GM12891 (cell line): ENCODE measurements around the gene FAM170B.

Experiments used
- DNase-seq: peaks from one replicate; pipeline ENCODE4 v3.0.0; 2011; ENCODE audit warnings: low spot score; ENCODE audit not compliant: insufficient read length
- FAIRE-seq: peaks from 2 replicates; lab custom pipeline; 2011; peaks lifted over from hg19 to GRCh38; lab: Jason Lieb, UNC
- PAX5 ChIP-seq: IDR thresholded peaks from 2 replicates; pipeline ENCODE4 v1.6.1; 2011; ENCODE audit warnings: low read length, moderate library complexity, mild to moderate bottlenecking; ENCODE audit not compliant: insufficient read depth, severe bottlenecking
- POLR2A ChIP-seq: IDR thresholded peaks from 2 replicates; pipeline ENCODE4 v1.6.1; 2011; ENCODE audit warnings: low read depth, low read length, control low read depth
- POLR2AphosphoS5 ChIP-seq: IDR thresholded peaks from 2 replicates; pipeline ENCODE4 v1.6.1; 2011; ENCODE audit warnings: low read depth, low read length, control low read depth
- POU2F2 ChIP-seq: IDR thresholded peaks from 2 replicates; pipeline ENCODE4 v1.6.1; 2011; ENCODE audit warnings: low read depth, mild to moderate bottlenecking, control low read depth, low read length, moderate library complexity
- SPI1 ChIP-seq: IDR thresholded peaks from 2 replicates; pipeline ENCODE4 v1.6.1; 2011; ENCODE audit warnings: low read depth, low read length, control low read depth
- TAF1 ChIP-seq: IDR thresholded peaks from 2 replicates; pipeline ENCODE4 v1.6.1; 2011; ENCODE audit warnings: low read depth, low read length, control low read depth

The FAM170B gene

DNA sequence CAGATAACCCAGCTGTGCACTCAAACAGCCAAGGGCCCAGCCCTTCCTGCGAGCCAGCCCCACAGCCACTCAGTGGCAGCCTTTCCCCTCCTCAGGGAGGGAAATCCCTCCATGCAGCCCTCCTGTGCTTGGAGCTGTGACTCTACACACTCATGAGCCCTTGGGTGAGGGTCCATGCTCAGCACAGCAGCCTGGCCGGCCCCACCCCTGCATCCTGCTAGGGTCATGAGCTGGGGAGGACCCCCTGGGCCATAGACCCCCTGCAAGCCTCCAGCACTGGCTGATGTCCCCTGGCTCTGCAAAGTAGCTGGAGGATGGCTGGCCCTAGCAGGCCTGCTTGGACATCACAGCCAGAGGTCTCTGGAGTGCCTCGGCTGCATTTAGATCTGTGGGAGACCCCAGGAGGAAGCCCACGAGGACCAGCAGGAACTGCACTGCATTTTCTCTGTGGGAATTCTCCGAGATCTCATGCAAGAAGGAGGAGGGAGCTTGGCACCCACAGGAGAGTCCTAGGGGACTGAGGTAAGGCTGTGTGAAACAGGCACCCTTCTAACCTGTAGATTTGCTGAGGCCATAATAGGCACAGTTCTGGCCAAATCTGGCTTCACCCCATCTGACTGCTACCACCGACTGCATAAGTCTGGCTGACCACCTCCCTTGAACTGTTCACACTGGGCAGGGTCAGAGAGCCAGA, 37.0 kb upstream of the FAM170B start:
- no peak for DNase-seq
- no peak for FAIRE-seq
- TF ChIP-seq PAX5 (no peak), POLR2A (no peak), SPI1 (no peak), TAF1 (no peak), POLR2AphosphoS5 (no peak), POU2F2 (no peak)

DNA sequence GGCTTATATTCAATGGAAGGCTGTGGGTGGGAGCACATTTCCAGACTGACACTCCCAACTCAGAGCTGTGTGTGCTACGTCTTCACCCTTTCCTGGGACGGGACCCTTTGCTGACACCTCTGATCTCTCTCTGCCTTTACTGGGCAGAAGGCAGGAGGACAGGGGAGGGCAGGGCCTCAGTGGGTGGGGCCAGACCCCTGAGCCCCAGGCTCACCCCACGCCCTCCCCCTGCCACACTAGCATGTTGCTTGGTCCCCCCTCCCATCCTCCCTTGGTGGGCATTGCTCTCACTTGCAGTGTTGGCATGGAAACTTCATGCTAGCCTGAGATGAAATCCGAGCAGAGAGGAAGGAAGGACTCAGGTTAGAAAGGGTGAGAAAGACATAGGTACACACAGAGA, 36.0 kb upstream of the FAM170B start:
- TF ChIP-seq POLR2A (no peak), SPI1 (no peak), POU2F2 (no peak), PAX5 (no peak), POLR2AphosphoS5 (no peak), TAF1 (no peak)
- no peak for DNase-seq
- no peak for FAIRE-seq

DNA sequence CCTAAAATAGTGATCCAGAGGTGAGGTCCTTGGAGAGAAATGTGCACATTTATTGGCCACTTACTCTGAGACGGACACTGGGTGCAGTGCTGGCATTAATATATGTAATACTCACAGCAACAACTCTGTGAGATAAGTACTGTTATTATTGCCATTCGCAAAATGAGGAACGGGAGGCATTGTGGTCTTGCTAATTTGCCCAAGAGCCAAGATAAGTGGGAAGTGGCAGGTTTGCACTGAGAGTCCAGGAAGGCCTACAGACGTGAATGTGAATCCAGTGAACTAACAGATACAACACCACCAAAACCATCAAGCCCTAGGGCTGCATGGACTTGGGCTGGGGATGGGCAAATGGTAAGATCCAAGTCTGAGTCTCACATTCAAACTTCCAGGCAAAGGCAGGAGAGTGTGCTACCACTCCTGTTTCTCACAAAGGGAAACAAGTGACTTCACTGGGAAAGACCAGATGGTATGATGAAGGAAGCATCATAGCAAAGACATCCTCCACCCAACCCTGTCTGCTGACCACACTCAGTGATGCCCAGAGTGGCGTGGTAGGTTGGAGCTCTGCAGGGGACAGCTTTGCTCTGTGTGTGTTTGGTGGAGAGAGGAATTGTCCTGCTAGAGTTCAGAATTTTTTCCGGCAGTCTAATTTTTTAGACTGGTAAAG, 35.1 kb upstream of the FAM170B start:
- FAIRE-seq = no peak
- TF ChIP-seq POLR2A = no peak
- no peak for TF ChIP-seq TAF1
- TF ChIP-seq POLR2AphosphoS5 = no peak
- TF ChIP-seq POU2F2 = no peak
- no peak for TF ChIP-seq SPI1
- TF ChIP-seq PAX5 = no peak
- no peak for DNase-seq

DNA sequence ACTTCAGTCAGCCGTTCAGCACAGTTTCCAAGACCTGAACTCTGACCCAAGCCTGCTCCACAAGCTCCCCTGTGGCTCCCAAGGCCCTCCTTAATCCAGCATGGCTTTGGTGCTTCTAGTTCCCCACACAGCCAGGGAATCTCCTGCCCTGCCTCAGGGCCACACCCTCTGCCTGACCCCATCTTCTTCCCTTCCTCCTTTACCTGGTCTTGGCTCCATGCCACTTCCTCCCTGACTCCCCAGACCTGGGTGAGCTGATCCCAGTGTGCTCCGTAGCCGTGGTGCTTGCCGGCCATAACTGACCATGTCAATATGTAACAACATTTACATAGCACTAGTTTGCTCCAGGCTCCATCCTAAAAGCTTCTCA, 34.3 kb upstream of the FAM170B start:
- FAIRE-seq = no peak
- TF ChIP-seq SPI1 = no peak
- no peak for DNase-seq

DNA sequence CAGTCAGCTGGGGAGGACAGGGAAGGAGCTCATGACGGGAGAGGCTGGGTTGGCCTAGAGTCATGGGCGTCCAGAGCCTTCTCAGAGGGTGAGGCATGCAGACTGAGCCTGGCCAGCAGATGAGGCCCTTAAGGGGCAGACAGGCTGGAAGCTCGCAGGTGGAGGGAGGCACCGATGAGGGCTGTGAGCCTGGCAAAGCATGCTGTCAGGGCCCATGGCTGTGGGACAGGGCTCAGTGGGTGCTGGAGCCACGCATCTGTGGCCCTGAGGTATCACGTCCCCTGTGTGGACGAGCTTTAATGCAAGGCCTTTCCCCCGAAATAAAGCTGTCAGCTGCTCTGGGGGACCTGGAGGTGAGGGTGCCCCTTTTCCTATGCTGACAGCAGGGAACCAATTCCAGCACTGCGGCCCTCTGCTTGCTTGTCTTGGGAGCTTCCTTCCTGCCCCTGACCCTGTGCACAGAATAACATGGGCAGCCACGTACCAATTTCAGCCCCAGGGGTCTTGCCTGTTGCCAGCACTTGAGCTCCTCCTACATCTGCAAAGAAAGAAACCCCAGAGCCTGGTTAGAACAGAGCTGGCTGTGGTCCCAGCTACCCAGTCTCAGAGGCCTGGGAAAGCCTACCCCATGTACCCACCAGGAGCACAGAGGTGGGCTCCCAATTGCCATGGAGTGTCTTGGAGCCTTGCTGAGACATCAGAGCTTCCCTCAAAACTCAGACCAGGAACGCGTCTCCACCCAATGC, 33.8 kb upstream of the FAM170B start:
- no peak for FAIRE-seq
- TF ChIP-seq SPI1 = no peak
- TF ChIP-seq POLR2A = no peak
- TF ChIP-seq PAX5 = no peak
- TF ChIP-seq TAF1 = no peak
- no peak for TF ChIP-seq POU2F2
- TF ChIP-seq POLR2AphosphoS5 = no peak
- no peak for DNase-seq

DNA sequence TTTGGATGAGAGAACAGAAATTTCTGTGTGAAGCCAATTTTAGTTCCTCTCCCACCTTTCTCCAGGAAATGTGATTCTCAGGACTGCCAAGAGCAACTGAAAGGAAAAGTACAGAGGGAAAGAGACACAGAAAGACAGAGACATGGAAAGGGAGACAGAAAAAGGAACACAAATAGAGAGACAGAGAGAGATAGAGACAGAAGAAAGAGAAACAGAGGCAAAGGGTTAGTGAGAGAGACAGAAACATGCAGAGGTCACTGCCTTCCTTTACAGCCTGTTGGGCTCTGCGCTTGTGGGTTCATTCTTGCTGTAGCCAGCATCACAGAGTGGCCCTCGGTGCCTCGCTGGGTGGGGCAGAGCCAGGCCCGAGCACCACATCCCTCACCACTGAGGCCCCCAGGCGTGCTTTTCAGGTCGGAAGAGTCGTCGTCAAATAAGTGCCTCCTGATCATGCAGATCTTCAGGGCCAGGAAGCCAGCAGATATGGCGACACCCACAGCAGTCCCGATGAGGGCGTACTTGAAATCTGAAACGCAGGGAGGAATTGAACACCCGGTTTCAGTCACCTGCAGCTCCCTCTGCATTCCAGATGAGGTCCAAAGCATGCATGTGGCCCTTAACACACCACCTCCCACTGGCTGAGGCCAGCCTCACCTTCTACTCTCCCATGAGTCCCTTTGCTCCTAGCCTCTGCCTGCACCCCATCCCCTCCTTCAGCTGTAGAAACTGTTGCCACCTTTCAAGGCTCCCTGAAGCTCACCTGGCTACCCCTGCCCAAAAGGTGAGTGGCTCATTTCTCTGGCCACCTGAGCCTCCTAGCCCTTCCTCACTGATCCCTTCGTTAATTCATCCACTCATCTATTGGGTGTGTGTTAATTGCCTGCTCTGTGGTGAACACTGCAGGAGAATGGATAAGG, 32.9 kb upstream of the FAM170B start:
- no peak for TF ChIP-seq POLR2AphosphoS5
- no peak for TF ChIP-seq SPI1
- TF ChIP-seq POLR2A = no peak
- TF ChIP-seq POU2F2 = no peak
- no peak for TF ChIP-seq TAF1
- TF ChIP-seq PAX5 = no peak
- DNase-seq (no peak), FAIRE-seq (no peak)

DNA sequence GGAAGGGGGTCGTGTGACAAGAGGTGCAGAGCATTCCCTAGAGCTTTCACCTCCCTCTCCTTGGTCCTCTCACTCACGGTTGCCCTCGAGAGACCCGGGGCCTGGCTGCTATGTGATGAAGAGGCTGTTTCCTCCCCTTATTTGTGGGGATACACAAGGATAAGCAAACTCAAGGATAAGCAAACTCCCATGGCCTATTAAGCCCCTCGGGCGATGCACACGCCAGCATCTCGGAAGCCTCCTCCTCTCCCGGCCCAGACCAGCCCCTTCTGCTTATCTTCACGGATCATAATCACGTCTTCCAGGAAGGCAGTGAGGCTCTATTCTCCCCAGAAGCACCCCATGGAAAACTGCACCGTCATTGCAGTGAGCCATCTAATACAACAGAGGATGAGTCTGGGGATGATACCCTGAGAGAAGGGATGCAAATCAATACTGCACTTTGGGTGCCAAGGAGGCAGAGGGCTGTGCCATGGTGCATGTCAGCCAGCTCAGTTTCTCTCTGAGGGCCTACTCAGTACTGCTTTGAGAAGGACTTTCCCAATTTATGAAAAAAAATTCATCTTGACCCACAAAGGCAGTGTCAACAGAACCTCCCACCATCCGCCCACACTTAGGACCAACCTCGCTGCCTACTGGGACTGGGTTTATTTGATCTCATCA, 32.1 kb upstream of the FAM170B start:
- no peak for FAIRE-seq
- no peak for DNase-seq
- TF ChIP-seq PAX5 = no peak
- TF ChIP-seq POLR2A = no peak
- TF ChIP-seq POU2F2 = no peak
- TF ChIP-seq TAF1 = no peak
- no peak for TF ChIP-seq SPI1
- TF ChIP-seq POLR2AphosphoS5 = no peak

DNA sequence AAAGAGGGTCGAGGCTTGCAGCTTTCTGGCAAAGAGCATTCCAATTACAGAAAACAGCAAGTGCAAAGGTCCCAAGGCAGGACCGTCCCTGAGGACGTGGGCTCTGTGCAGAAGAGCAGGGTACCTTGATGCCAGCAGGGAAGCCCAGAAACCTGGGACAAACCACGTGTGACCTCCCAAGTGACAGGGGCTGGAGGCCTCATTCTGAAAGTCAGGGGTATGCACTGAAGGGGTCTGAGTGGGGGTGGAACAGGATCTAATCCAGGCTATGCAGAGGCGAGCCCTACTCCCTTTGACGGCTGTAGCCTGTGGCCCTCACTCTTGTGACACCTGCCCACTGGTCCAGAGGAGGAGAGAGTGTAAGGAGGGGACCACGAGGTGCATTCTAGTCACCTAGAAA, 31.4 kb upstream of the FAM170B start:
- DNase-seq = no peak
- no peak for TF ChIP-seq POLR2AphosphoS5
- no peak for TF ChIP-seq TAF1
- no peak for TF ChIP-seq POLR2A
- FAIRE-seq = no peak

DNA sequence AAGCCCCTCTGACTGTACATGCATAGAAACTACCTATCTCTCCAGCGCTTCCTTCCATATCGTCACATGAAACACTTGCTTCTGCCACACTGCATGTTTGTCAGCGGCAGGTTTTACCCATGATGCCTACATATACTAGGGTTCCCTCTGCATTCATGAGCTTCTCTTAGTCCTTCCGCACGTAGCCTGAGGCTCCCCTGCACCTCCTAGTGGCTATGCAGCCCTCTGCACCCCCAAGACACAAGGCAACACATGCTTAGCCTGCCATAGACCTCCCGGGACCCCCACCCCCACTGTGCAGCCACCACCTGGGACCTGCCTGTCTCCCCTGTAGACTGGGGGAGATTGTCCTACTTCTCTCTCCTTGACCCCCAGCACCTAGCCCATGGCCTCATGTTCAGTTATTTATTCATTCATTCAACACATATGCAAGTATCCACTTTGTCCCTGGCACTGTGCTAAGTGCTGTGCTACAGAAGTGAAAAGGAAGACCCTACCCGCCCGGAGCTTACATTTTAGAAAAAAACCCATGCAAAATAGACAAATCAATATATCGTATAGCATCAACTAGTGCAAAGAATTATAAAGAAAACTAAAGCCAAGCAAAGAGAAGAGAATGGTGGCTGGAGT, 30.9 kb upstream of the FAM170B start:
- TF ChIP-seq PAX5 = no peak
- TF ChIP-seq TAF1 = no peak
- no peak for TF ChIP-seq POLR2A
- 0 out of 2 replicates have a peak, but pooled peaks have one; percentile 27 for TF ChIP-seq POU2F2
- peak; percentile 50 for DNase-seq
- FAIRE-seq = peak; percentile 82
